ENCODE data around the gene SH3GL1.

DNA sequence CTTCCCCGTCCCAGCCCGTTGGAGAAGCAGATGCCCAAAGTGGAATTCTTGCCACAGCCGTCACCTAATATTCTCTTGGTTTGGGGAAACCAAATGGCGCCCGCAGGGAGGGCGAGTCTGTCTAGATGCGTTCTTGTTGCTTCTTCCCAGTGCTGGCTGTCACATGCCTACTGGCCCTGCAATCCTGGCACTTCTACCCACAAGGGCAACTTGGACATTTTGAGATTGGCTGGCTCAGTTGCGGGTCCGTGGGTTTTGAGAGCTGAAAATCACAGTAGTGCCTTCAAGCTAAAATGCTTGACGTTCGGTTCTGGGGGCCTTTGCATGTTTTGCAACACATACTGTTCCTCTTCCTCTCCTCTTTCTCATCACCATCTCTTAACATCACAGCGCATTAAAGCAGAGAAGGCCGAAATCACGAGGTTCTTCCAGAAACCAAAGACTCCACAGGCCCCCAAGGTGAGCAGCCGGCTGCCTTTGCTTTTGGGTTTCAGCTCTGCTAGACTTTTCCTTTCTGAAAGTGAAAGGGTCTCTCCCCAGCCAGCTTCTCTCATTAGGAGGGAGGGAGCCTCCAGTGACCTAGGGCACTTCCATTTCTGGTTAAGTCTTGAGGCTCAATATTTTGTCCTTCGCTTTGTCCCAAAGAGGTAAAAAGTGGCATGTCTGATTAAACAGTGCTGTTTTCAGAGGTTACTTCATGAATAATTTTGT, 23.2 kb upstream of the SH3GL1 start:
- TF ChIP-seq, protein P1, sequence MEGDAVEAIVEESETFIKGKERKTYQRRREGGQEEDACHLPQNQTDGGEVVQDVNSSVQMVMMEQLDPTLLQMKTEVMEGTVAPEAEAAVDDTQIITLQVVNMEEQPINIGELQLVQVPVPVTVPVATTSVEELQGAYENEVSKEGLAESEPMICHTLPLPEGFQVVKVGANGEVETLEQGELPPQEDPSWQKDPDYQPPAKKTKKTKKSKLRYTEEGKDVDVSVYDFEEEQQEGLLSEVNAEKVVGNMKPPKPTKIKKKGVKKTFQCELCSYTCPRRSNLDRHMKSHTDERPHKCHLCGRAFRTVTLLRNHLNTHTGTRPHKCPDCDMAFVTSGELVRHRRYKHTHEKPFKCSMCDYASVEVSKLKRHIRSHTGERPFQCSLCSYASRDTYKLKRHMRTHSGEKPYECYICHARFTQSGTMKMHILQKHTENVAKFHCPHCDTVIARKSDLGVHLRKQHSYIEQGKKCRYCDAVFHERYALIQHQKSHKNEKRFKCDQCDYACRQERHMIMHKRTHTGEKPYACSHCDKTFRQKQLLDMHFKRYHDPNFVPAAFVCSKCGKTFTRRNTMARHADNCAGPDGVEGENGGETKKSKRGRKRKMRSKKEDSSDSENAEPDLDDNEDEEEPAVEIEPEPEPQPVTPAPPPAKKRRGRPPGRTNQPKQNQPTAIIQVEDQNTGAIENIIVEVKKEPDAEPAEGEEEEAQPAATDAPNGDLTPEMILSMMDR (IDR thresholded peaks at IDR 0.05): no peak
- TF ChIP-seq POLR2A (IDR thresholded peaks at IDR 0.05): no peak
